IgD-negative memory B cell (primary cell): Measurements from ENCODE around the gene AMZ2. TPM values are rescaled to one million over a fixed set of nuclear protein-coding genes. Genes with fewer than 3 reads are reported as not detected.
"Not testable (repeated sequence)": the region's sequence is repeated elsewhere in the genome, so short reads cannot be mapped to it uniquely, and the experiment has no call there.

Experiments used
- H3K27ac Mint-ChIP-seq, 3 donors: one replicate each; pipeline ENCODE4 v1.8.0; 2020 to 2022; ENCODE audit warnings: mild to moderate bottlenecking in 3 of 3, mixed read lengths in 3 of 3, moderate library complexity in 1 of 3
- H3K27me3 Mint-ChIP-seq: one replicate; pipeline ENCODE4 v1.8.0; 2021; ENCODE audit warnings: mixed read lengths
- H3K36me3 Mint-ChIP-seq: one replicate; pipeline ENCODE4 v1.8.0; 2020; ENCODE audit warnings: mild to moderate bottlenecking, mixed read lengths
- H3K4me1 Mint-ChIP-seq, 3 donors: one replicate each; pipeline ENCODE4 v1.8.0; 2020 to 2022; ENCODE audit warnings: mixed read lengths in 3 of 3, mild to moderate bottlenecking in 1 of 3
- H3K4me3 Mint-ChIP-seq, 4 donors: one replicate each; pipeline ENCODE4 v1.8.0; 2020 to 2022; ENCODE audit warnings: mild to moderate bottlenecking in 4 of 4, mixed read lengths in 4 of 4, moderate library complexity in 3 of 4
- H3K9me3 Mint-ChIP-seq, 3 donors: one replicate each; pipeline ENCODE4 v1.8.0; 2020 to 2021; ENCODE audit warnings: mixed read lengths in 3 of 3, mild to moderate bottlenecking in 1 of 3
- polyA plus RNA-seq: library from polyadenylated mRNA; unstranded; fragments of 300-500 nt; fragmentation: Illumina TruSeq; gene quantifications from one replicate; pipeline ENCODE4 v1.2.3, GENCODE V29; 2021

The AMZ2 gene
- polyA plus RNA-seq, 1 donor from 2014 or later = 80.0 TPM

GRCh38 chr17:68231541-68231940 lies 16.3 kb upstream of the AMZ2 start:
- H3K36me3 Mint-ChIP-seq = peaks cover 4% of the 10 kb centered on the region
- H3K4me1 Mint-ChIP-seq = peaks cover 12 to 21% (median 18%) of the 10 kb centered on the region in 3 donors
- no peak overlapping the region for H3K27ac Mint-ChIP-seq
- H3K27me3 Mint-ChIP-seq = no peaks in the 10 kb centered on the region
- H3K9me3 Mint-ChIP-seq = no peaks in the 10 kb centered on the region
- H3K4me3 Mint-ChIP-seq = no peak overlapping the region

- peaks cover 14 to 27% (median 22%) of the 10 kb centered on the region in 3 donors for H3K4me1 Mint-ChIP-seq
- not testable (repeated sequence) for H3K36me3 Mint-ChIP-seq, H3K9me3 Mint-ChIP-seq, H3K4me3 Mint-ChIP-seq, H3K27me3 Mint-ChIP-seq
- H3K27ac Mint-ChIP-seq = peak overlapping the region in 1 of 3 donors; percentile 35
Measured at GRCh38 chr17:68232741-68233140, 15.1 kb upstream of the AMZ2 start.

- Mint-ChIP-seq H3K4me3 (peak overlapping the region in 2 of 4 donors; percentile 32 to 72), H3K27ac (peak overlapping the region; percentile 78 to 96 (median 90)), H3K4me1 (peaks cover 15 to 42% (median 28%) of the 10 kb centered on the region in 3 donors)
- H3K27me3 Mint-ChIP-seq, H3K9me3 Mint-ChIP-seq, H3K36me3 Mint-ChIP-seq: not testable (repeated sequence)
Measured at GRCh38 chr17:68234726-68235335, 13.0 kb upstream of the AMZ2 start.

- H3K27me3 Mint-ChIP-seq, H3K36me3 Mint-ChIP-seq, H3K9me3 Mint-ChIP-seq: not testable (repeated sequence)
- peaks cover 18 to 46% (median 31%) of the 10 kb centered on the region in 3 donors for H3K4me1 Mint-ChIP-seq
- peak overlapping the region in 2 of 4 donors; percentile 12 to 32 for H3K4me3 Mint-ChIP-seq
- H3K27ac Mint-ChIP-seq = peak overlapping the region; percentile 78 to 96 (median 90)
Measured at GRCh38 chr17:68235336-68235791, 12.5 kb upstream of the AMZ2 start.

GRCh38 chr17:68237369-68238163 lies 10.3 kb upstream of the AMZ2 start:
- H3K36me3 Mint-ChIP-seq, H3K9me3 Mint-ChIP-seq, H3K27me3 Mint-ChIP-seq: not testable (repeated sequence)
- Mint-ChIP-seq H3K4me3 (peak overlapping the region; percentile 86 to 94 (median 90)), H3K27ac (peak overlapping the region; percentile 97 to 100 (median 99)), H3K4me1 (peaks cover 18 to 49% (median 31%) of the 10 kb centered on the region in 3 donors)

- no peaks in the 10 kb centered on the region for H3K27me3 Mint-ChIP-seq
- H3K36me3 Mint-ChIP-seq = no peaks in the 10 kb centered on the region
- H3K4me3 Mint-ChIP-seq = peak overlapping the region; percentile 86 to 94 (median 90)
- H3K4me1 Mint-ChIP-seq = peaks cover 18 to 48% (median 31%) of the 10 kb centered on the region in 3 donors
- peak overlapping the region; percentile 97 to 100 (median 99) for H3K27ac Mint-ChIP-seq
- no peaks in the 10 kb centered on the region for H3K9me3 Mint-ChIP-seq
Measured at GRCh38 chr17:68238164-68238870, 9.5 kb upstream of the AMZ2 start.

- no peaks in the 10 kb centered on the region for H3K9me3 Mint-ChIP-seq
- no peaks in the 10 kb centered on the region for H3K27me3 Mint-ChIP-seq
- H3K4me3 Mint-ChIP-seq = peak overlapping the region in 3 of 4 donors; percentile 86 to 94 (median 90)
- peaks cover 23 to 48% (median 31%) of the 10 kb centered on the region in 3 donors for H3K4me1 Mint-ChIP-seq
- peak overlapping the region; percentile 97 to 100 (median 99) for H3K27ac Mint-ChIP-seq
- H3K36me3 Mint-ChIP-seq = peaks cover 2% of the 10 kb centered on the region
Measured at GRCh38 chr17:68238871-68239253, 9.0 kb upstream of the AMZ2 start.

GRCh38 chr17:68239632-68240366 lies 8.0 kb upstream of the AMZ2 start:
- H3K4me3 Mint-ChIP-seq = peak overlapping the region in 3 of 4 donors; percentile 8 to 94 (median 86)
- H3K27ac Mint-ChIP-seq = peak overlapping the region; percentile 97 to 100 (median 99)
- H3K4me1 Mint-ChIP-seq = peaks cover 25 to 45% (median 30%) of the 10 kb centered on the region in 3 donors
- no peaks in the 10 kb centered on the region for H3K9me3 Mint-ChIP-seq
- no peaks in the 10 kb centered on the region for H3K27me3 Mint-ChIP-seq
- H3K36me3 Mint-ChIP-seq = peaks cover 2% of the 10 kb centered on the region

GRCh38 chr17:68246271-68247028 lies 1.4 kb upstream of the AMZ2 start:
- Mint-ChIP-seq H3K9me3 (no peaks in the 10 kb centered on the region), H3K4me1 (peaks cover 25 to 32% (median 28%) of the 10 kb centered on the region in 3 donors), H3K27ac (peak overlapping the region; percentile 97 to 99 (median 98)), H3K4me3 (peak overlapping the region; percentile 68 to 98 (median 94)), H3K36me3 (peaks cover 4% of the 10 kb centered on the region), H3K27me3 (no peaks in the 10 kb centered on the region)

- H3K4me1 Mint-ChIP-seq = peaks cover 32 to 37% (median 33%) of the 10 kb centered on the region in 3 donors
- H3K27me3 Mint-ChIP-seq = no peaks in the 10 kb centered on the region
- peak overlapping the region; percentile 98 to 99 (median 99) for H3K27ac Mint-ChIP-seq
- peak overlapping the region; percentile 91 to 98 (median 94) for H3K4me3 Mint-ChIP-seq
- peaks cover 4% of the 10 kb centered on the region for H3K36me3 Mint-ChIP-seq
- H3K9me3 Mint-ChIP-seq = no peaks in the 10 kb centered on the region
Measured at GRCh38 chr17:68248199-68248825, 469 bp downstream of the AMZ2 start.

GRCh38 chr17:68248891-68249290 lies 1.0 kb downstream of the AMZ2 start:
- no peaks in the 10 kb centered on the region for H3K9me3 Mint-ChIP-seq
- H3K4me3 Mint-ChIP-seq = peak overlapping the region; percentile 91 to 98 (median 94)
- peak overlapping the region; percentile 98 to 99 (median 99) for H3K27ac Mint-ChIP-seq
- no peaks in the 10 kb centered on the region for H3K27me3 Mint-ChIP-seq
- H3K36me3 Mint-ChIP-seq = peaks cover 2% of the 10 kb centered on the region
- H3K4me1 Mint-ChIP-seq = peaks cover 32 to 36% (median 34%) of the 10 kb centered on the region in 3 donors

- Mint-ChIP-seq H3K9me3 (no peaks in the 10 kb centered on the region), H3K4me1 (peaks cover 36 to 40% (median 39%) of the 10 kb centered on the region in 3 donors), H3K36me3 (peaks cover 3% of the 10 kb centered on the region), H3K27ac (peak overlapping the region; percentile 98 to 99 (median 99)), H3K27me3 (no peaks in the 10 kb centered on the region), H3K4me3 (peak overlapping the region; percentile 91 to 98 (median 94))
Measured at GRCh38 chr17:68249354-68249765, 1.5 kb downstream of the AMZ2 start.

GRCh38 chr17:68253426-68253825 lies 5.6 kb downstream of the AMZ2 start:
- H3K9me3 Mint-ChIP-seq, H3K27me3 Mint-ChIP-seq, H3K36me3 Mint-ChIP-seq: not testable (repeated sequence)
- Mint-ChIP-seq H3K27ac (peak overlapping the region; percentile 54 to 88 (median 85)), H3K4me1 (peaks cover 54 to 63% (median 57%) of the 10 kb centered on the region in 3 donors), H3K4me3 (peak overlapping the region in 1 of 4 donors; percentile 66)
